Liver (tissue), 9 donors: ENCODE measurements around the gene NUDT4. TPM values are rescaled to one million over a fixed set of nuclear protein-coding genes. Genes with fewer than 3 reads are reported as not detected.

Experiments
- DNase-seq: peaks from one replicate; pipeline ENCODE4 v3.0.0-alpha.2; 2017; ENCODE audit warnings: low spot score
- H3K27ac ChIP-seq, 2 donors: one replicate each; pipeline ENCODE4 v1.7.0; 2013; ENCODE audit warnings: inconsistent platforms in 2 of 2, low read length in 2 of 2, control low read depth in 1 of 2, low read depth in 1 of 2, mild to moderate bottlenecking in 1 of 2
- H3K27me3 ChIP-seq, 4 donors: one replicate each; pipeline versions ENCODE4 v1.6.1 to v1.7.0; 2013; ENCODE audit warnings: low read length in 3 of 4, inconsistent platforms in 1 of 4, mild to moderate bottlenecking in 1 of 4, moderate library complexity in 1 of 4; ENCODE audit not compliant: control insufficient read depth in 4 of 4, insufficient read depth in 4 of 4
- H3K36me3 ChIP-seq, 4 donors: one replicate each; pipeline versions ENCODE4 v1.6.1 to v1.7.0; 2013; ENCODE audit warnings: low read length in 3 of 4, mild to moderate bottlenecking in 3 of 4, low read depth in 1 of 4, moderate library complexity in 1 of 4; ENCODE audit not compliant: control insufficient read depth in 4 of 4, insufficient read depth in 3 of 4
- H3K4me1 ChIP-seq, 4 donors: one replicate each; pipeline versions ENCODE4 v1.6.1 to v1.7.0; 2013; ENCODE audit warnings: low read length in 3 of 4, mild to moderate bottlenecking in 3 of 4, moderate library complexity in 1 of 4; ENCODE audit not compliant: control insufficient read depth in 4 of 4, insufficient read depth in 4 of 4
- H3K4me3 ChIP-seq, 3 donors: one replicate each; pipeline versions ENCODE4 v1.6.1 to v1.7.0; 2013; ENCODE audit warnings: low read length in 3 of 3, control low read depth in 1 of 3, low read depth in 1 of 3, mild to moderate bottlenecking in 1 of 3
- H3K9ac ChIP-seq, 2 donors: one replicate each; pipeline ENCODE4 v1.7.0; 2013; ENCODE audit warnings: low read length in 2 of 2, mild to moderate bottlenecking in 2 of 2, moderate library complexity in 2 of 2, control low read depth in 1 of 2, low read depth in 1 of 2
- H3K9me3 ChIP-seq, 4 donors: one replicate each; pipeline versions ENCODE4 v1.6.1 to v1.7.0; 2013; ENCODE audit warnings: low read length in 3 of 4; ENCODE audit not compliant: control insufficient read depth in 4 of 4
- EGR1 ChIP-seq, 2 donors: IDR thresholded peaks; 2 replicates each; pipeline ENCODE4 v1.6.1; 2016 to 2018; ENCODE audit warnings: antibody characterized with exemption in 2 of 2, low read depth in 2 of 2
- FOXA1 ChIP-seq: IDR thresholded peaks from 2 replicates; pipeline ENCODE4 v1.6.1; 2016; ENCODE audit warnings: antibody characterized with exemption
- GABPA ChIP-seq, 2 donors: IDR thresholded peaks in 1 of 2; conservative IDR thresholded peaks in 1 of 2; 2 replicates each; pipeline ENCODE4 v1.6.1; 2016; ENCODE audit warnings: antibody characterized with exemption in 2 of 2, mild to moderate bottlenecking in 1 of 2, moderate library complexity in 1 of 2
- HNF4A ChIP-seq, 2 donors: conservative IDR thresholded peaks; 2 replicates each; pipeline ENCODE4 v1.6.1; 2016; ENCODE audit warnings: antibody characterized with exemption in 2 of 2, mild to moderate bottlenecking in 2 of 2
- HNF4G ChIP-seq: IDR thresholded peaks from 2 replicates; pipeline ENCODE4 v1.6.1; 2016; ENCODE audit warnings: antibody characterized with exemption
- JUND ChIP-seq, 2 donors: IDR thresholded peaks; 2 replicates each; pipeline ENCODE4 v1.6.1; 2016; ENCODE audit warnings: antibody characterized with exemption in 2 of 2
- NR2F2 ChIP-seq: IDR thresholded peaks from 2 replicates; pipeline ENCODE4 v1.6.1; 2016; ENCODE audit warnings: antibody characterized with exemption
- RAD21 ChIP-seq, 2 donors: IDR thresholded peaks; 2 replicates each; pipeline ENCODE4 v1.6.1; 2016; ENCODE audit warnings: antibody characterized with exemption in 2 of 2, mild to moderate bottlenecking in 2 of 2
- SP1 ChIP-seq: IDR thresholded peaks from 2 replicates; pipeline ENCODE4 v1.6.1; 2018; ENCODE audit warnings: antibody characterized with exemption, mild to moderate bottlenecking
- YY1 ChIP-seq: IDR thresholded peaks from 2 replicates; pipeline ENCODE4 v1.6.1; 2016; ENCODE audit warnings: antibody characterized with exemption, mild to moderate bottlenecking
- WGBS: extraction: QIAGEN DNeasy Blood & Tissue Kit; methylation state at CpG from one replicate; pipeline ENCODE4 v1.1.7; 2013; 5-methylcytosine and 5-hydroxymethylcytosine counted together
- polyA plus RNA-seq, 2 donors: library from polyadenylated mRNA; stranded (reverse) in 1 of 2; unstranded in 1 of 2; fragments of 200-250 nt in 1 of 2; fragments of >200 nt in 1 of 2; fragmentation: Nextera tagmentation in 1 of 2; extraction: Ambion mirVana in 1 of 2; gene quantifications; one replicate each; pipeline versions ENCODE4 v1.2.1 to v1.2.3, GENCODE V29; 2013 to 2015
- total RNA-seq, 2 donors: library from RNA; depleted of rRNA; stranded (reverse); fragments of >200 nt; gene quantifications; one replicate each; pipeline ENCODE4 v1.2.3, GENCODE V29; 2014
- TF ChIP-seq, protein P1 (sequence below): IDR thresholded peaks from 2 replicates; pipeline ENCODE4 v1.6.1; 2016; ENCODE audit warnings: antibody characterized with exemption, mild to moderate bottlenecking
- TF ChIP-seq, protein P2 (sequence below): IDR thresholded peaks from 2 replicates; pipeline ENCODE4 v1.6.1; 2016; ENCODE audit warnings: antibody characterized with exemption
- TF ChIP-seq, protein P3 (sequence below): IDR thresholded peaks from 2 replicates; pipeline ENCODE4 v1.6.1; 2016; ENCODE audit warnings: antibody characterized with exemption
- TF ChIP-seq, protein P4 (sequence below): IDR thresholded peaks from 2 replicates; pipeline ENCODE4 v1.6.1; 2016; ENCODE audit warnings: antibody characterized with exemption
- donor health status: healthy.
- donor health status: healthy.
- donor health status: healthy.
- donor health status: healthy.
- donor health status: healthy.

Gene NUDT4
- total and polyA plus RNA-seq, 4 donors: 8.9 to 141 (median 11.9) TPM

DNA sequence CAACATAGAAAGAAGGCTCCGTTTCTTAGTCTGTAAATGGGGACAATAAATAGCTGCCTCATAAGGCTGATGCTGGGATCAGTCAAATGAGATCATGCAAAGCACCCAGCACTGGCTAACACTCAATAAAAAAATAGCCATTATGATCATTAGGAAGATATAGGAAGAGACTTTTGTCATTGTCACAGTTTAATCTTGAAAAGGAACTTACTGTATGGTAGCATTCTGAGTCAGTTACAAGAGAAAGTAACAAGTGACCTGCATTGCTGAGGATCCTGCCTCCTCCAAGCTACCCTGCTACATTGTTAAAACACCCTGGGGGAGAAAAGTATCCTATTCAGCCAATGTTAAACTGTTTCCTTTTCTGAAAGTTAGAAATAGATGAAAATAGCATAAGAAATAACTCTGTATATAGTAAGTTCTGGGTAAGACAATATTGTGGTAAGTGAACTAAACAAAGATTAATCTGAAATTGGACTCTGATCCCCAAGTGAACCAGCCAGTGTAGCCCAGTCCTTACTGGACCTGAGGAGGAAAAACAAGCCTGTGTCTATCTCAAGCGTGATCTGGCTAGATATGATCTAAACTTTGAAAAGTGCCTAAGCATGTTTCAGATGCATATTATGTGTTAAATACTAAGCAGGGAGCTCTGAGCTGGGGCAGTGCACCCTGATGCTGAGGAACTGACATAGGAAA is 3.6 kb upstream of the NUDT4 start:
- Histone ChIP-seq H3K27me3 (no peaks in the 10 kb centered on the region), H3K4me3 (no peak overlapping the region), H3K9me3 (no peaks in the 10 kb centered on the region), H3K36me3 (peaks cover 0 to 3% (median 0%) of the 10 kb centered on the region in 4 donors), H3K9ac (peak overlapping the region in 1 of 2 donors; percentile 49), H3K27ac (no peak overlapping the region), H3K4me1 (peaks cover 3 to 23% (median 14%) of the 10 kb centered on the region in 4 donors)
- WGBS: 65% methylated on average over 2 of the region's 2 CpGs
- no peak for DNase-seq
- TF ChIP-seq HNF4A (conservative IDR thresholded peaks at IDR 0.05) (peak; percentile 27 to 47), YY1 (no peak), JUND (IDR thresholded peaks at IDR 0.05) (no peak), EGR1 (IDR thresholded peaks at IDR 0.05; ENCODE audit: low read depth in 2 of 2) (no peak), SP1 (no peak)
- TF ChIP-seq, protein P1, sequence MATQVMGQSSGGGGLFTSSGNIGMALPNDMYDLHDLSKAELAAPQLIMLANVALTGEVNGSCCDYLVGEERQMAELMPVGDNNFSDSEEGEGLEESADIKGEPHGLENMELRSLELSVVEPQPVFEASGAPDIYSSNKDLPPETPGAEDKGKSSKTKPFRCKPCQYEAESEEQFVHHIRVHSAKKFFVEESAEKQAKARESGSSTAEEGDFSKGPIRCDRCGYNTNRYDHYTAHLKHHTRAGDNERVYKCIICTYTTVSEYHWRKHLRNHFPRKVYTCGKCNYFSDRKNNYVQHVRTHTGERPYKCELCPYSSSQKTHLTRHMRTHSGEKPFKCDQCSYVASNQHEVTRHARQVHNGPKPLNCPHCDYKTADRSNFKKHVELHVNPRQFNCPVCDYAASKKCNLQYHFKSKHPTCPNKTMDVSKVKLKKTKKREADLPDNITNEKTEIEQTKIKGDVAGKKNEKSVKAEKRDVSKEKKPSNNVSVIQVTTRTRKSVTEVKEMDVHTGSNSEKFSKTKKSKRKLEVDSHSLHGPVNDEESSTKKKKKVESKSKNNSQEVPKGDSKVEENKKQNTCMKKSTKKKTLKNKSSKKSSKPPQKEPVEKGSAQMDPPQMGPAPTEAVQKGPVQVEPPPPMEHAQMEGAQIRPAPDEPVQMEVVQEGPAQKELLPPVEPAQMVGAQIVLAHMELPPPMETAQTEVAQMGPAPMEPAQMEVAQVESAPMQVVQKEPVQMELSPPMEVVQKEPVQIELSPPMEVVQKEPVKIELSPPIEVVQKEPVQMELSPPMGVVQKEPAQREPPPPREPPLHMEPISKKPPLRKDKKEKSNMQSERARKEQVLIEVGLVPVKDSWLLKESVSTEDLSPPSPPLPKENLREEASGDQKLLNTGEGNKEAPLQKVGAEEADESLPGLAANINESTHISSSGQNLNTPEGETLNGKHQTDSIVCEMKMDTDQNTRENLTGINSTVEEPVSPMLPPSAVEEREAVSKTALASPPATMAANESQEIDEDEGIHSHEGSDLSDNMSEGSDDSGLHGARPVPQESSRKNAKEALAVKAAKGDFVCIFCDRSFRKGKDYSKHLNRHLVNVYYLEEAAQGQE: no peak
- TF ChIP-seq, protein P2, sequence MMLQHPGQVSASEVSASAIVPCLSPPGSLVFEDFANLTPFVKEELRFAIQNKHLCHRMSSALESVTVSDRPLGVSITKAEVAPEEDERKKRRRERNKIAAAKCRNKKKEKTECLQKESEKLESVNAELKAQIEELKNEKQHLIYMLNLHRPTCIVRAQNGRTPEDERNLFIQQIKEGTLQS: no peak
- TF ChIP-seq, protein P3, sequence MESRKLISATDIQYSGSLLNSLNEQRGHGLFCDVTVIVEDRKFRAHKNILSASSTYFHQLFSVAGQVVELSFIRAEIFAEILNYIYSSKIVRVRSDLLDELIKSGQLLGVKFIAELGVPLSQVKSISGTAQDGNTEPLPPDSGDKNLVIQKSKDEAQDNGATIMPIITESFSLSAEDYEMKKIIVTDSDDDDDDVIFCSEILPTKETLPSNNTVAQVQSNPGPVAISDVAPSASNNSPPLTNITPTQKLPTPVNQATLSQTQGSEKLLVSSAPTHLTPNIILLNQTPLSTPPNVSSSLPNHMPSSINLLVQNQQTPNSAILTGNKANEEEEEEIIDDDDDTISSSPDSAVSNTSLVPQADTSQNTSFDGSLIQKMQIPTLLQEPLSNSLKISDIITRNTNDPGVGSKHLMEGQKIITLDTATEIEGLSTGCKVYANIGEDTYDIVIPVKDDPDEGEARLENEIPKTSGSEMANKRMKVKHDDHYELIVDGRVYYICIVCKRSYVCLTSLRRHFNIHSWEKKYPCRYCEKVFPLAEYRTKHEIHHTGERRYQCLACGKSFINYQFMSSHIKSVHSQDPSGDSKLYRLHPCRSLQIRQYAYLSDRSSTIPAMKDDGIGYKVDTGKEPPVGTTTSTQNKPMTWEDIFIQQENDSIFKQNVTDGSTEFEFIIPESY: no peak

DNA sequence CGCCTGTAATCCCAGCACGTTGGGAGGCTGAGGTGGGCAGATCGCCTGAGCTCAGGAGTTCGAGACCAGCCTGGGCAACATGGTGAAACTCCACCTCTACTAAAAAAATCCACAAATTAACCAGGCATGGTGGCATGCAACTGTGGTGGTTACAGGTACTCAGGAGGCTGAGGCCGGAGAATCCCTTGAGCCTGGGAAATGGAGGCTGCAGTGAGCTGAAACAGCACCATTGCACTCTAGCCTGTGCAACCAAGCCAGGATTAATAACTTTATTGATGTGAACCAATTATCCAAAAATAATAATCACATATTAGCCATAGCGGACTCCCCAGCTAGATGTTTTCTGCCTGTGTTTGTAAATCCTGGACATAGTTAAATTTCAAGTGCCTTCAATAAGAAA is 1.8 kb upstream of the NUDT4 start:
- DNase-seq: no peak
- 97% methylated on average over 6 of the region's 6 CpGs for WGBS
- TF ChIP-seq EGR1 (IDR thresholded peaks at IDR 0.05; ENCODE audit: low read depth in 2 of 2) (no peak), RAD21 (IDR thresholded peaks at IDR 0.05) (no peak), HNF4A (conservative IDR thresholded peaks at IDR 0.05) (no peak), GABPA (IDR thresholded peaks at IDR 0.05 in 1 of 2, conservative IDR thresholded peaks at IDR 0.05 in 1 of 2) (no peak), YY1 (no peak), HNF4G (no peak), NR2F2 (no peak), JUND (IDR thresholded peaks at IDR 0.05) (no peak), FOXA1 (no peak)
- TF ChIP-seq, protein P4, sequence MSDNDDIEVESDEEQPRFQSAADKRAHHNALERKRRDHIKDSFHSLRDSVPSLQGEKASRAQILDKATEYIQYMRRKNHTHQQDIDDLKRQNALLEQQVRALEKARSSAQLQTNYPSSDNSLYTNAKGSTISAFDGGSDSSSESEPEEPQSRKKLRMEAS: no peak
- TF ChIP-seq, protein P2: no peak
- H3K9me3 ChIP-seq: no peaks in the 10 kb centered on the region
- H3K27me3 ChIP-seq: no peaks in the 10 kb centered on the region
- H3K4me3 ChIP-seq: no peak overlapping the region
- H3K36me3 ChIP-seq: peaks cover 0 to 2% (median 0%) of the 10 kb centered on the region in 4 donors
- H3K27ac ChIP-seq: peak overlapping the region; percentile 79 to 98
- peaks cover 3 to 31% (median 21%) of the 10 kb centered on the region in 4 donors for H3K4me1 ChIP-seq
- peak overlapping the region in 1 of 2 donors; percentile 55 for H3K9ac ChIP-seq
